Prostate gland (tissue), 2 donors: ENCODE measurements around the gene TRIM23.

Source experiments
- POLR2A ChIP-seq: fragments of 450-650 bp; IDR thresholded peaks from one replicate; pipeline ENCODE4 v1.6.1; 2016; ENCODE audit warnings: antibody characterized with exemption, mild to moderate bottlenecking
- TF ChIP-seq, protein P1 (sequence below), 4 experiments: fragments of 200-600 bp in 2 of 4; fragments of 450-650 bp in 2 of 4; sonication (generic) in 2 of 4; IDR thresholded peaks; 1 replicate in 3 of 4; 2 replicates in 1 of 4; pipeline ENCODE4 v1.5.1; 2016 to 2019; ENCODE audit warnings: antibody characterized with exemption in 4 of 4, mild to moderate bottlenecking in 2 of 4, moderate library complexity in 2 of 4

DNA sequence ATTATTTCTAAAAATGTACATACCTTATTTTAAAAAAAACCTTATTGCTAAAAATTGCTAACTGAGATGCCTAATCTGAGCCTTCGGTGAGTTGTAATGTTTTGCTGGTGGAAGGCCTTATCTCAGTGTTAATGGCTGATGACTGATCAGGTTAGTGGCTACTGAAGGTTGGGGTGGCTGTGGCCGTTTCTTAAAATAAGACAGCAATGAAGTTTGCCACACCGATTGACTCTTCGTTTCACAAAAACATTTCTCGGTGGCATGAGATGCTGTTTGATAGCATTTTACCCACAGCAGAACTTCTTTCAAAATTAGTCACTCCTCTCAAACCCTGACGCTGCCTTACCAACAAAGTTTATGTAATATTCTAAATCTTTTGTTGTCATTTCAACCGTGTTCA is 75.9 kb downstream of the TRIM23 start:
- TF ChIP-seq, protein P1, sequence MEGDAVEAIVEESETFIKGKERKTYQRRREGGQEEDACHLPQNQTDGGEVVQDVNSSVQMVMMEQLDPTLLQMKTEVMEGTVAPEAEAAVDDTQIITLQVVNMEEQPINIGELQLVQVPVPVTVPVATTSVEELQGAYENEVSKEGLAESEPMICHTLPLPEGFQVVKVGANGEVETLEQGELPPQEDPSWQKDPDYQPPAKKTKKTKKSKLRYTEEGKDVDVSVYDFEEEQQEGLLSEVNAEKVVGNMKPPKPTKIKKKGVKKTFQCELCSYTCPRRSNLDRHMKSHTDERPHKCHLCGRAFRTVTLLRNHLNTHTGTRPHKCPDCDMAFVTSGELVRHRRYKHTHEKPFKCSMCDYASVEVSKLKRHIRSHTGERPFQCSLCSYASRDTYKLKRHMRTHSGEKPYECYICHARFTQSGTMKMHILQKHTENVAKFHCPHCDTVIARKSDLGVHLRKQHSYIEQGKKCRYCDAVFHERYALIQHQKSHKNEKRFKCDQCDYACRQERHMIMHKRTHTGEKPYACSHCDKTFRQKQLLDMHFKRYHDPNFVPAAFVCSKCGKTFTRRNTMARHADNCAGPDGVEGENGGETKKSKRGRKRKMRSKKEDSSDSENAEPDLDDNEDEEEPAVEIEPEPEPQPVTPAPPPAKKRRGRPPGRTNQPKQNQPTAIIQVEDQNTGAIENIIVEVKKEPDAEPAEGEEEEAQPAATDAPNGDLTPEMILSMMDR (IDR thresholded peaks at IDR 0.05) = no peak
- no peak for TF ChIP-seq POLR2A
